Testis (tissue), 2 donors: Measurements from ENCODE around the gene UBA7.

Experiments
- CTCF ChIP-seq, 3 experiments: fragments of 450-650 bp in 2 of 3; fragments of 200-600 bp in 1 of 3; sonication (generic) in 1 of 3; IDR thresholded peaks; one replicate each; pipeline ENCODE4 v1.5.1; 2016 to 2019; ENCODE audit warnings: antibody characterized with exemption in 3 of 3, mild to moderate bottlenecking in 2 of 3, moderate library complexity in 1 of 3
- POLR2A ChIP-seq: fragments of 450-650 bp; IDR thresholded peaks from one replicate; pipeline ENCODE4 v1.6.1; 2017; ENCODE audit warnings: antibody characterized with exemption, mild to moderate bottlenecking, moderate library complexity

GRCh38 chr3:49804141-49805041 lies 9.4 kb downstream of the UBA7 start:
- TF ChIP-seq CTCF (IDR thresholded peaks at IDR 0.05) = no peak
- TF ChIP-seq POLR2A = no peak
